Prostate gland (tissue), 2 donors: ENCODE measurements around the gene CDH5.

Experiments used
- POLR2AphosphoS5 ChIP-seq: sonication (generic); formaldehyde crosslinking; IDR thresholded peaks from one replicate; pipeline ENCODE4 v1.6.1; 2017; ENCODE audit warnings: antibody characterized with exemption
- TF ChIP-seq, protein P1 (sequence below), 4 experiments: fragments of 200-600 bp in 2 of 4; fragments of 450-650 bp in 2 of 4; sonication (generic) in 2 of 4; IDR thresholded peaks; 1 replicate in 3 of 4; 2 replicates in 1 of 4; pipeline ENCODE4 v1.5.1; 2016 to 2019; ENCODE audit warnings: antibody characterized with exemption in 4 of 4, mild to moderate bottlenecking in 2 of 4, moderate library complexity in 2 of 4

DNA sequence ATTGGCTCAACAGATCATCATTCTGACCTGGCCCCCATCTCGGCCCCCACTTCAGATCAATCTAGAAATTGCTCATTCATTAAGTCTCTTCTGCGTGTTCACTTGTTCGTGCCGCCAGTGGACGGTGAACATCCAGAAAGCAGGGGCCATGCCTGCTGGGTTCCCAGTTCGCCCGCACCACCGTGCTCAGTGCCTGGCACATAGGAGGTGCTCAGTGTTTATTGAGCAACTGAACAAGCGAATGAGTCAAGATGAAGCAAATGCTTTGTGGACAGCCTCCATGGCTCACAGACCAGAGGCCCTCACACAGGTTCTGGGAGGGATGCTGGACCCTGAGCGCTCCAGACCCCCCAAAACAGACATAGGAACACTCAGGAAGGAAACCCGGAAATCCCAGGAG is 74.5 kb downstream of the CDH5 start:
- TF ChIP-seq, protein P1, sequence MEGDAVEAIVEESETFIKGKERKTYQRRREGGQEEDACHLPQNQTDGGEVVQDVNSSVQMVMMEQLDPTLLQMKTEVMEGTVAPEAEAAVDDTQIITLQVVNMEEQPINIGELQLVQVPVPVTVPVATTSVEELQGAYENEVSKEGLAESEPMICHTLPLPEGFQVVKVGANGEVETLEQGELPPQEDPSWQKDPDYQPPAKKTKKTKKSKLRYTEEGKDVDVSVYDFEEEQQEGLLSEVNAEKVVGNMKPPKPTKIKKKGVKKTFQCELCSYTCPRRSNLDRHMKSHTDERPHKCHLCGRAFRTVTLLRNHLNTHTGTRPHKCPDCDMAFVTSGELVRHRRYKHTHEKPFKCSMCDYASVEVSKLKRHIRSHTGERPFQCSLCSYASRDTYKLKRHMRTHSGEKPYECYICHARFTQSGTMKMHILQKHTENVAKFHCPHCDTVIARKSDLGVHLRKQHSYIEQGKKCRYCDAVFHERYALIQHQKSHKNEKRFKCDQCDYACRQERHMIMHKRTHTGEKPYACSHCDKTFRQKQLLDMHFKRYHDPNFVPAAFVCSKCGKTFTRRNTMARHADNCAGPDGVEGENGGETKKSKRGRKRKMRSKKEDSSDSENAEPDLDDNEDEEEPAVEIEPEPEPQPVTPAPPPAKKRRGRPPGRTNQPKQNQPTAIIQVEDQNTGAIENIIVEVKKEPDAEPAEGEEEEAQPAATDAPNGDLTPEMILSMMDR (IDR thresholded peaks at IDR 0.05): no peak
- no peak for TF ChIP-seq POLR2AphosphoS5
